Ovary (tissue), 9 donors: Measurements from ENCODE around the gene FBXL20. TPM values are rescaled to one million over a fixed set of nuclear protein-coding genes. Genes with fewer than 3 reads are reported as not detected.

ENCODE experiments used
- DNase-seq, 5 donors: peaks; one replicate each; pipeline ENCODE4 v3.0.0-alpha.2; 2019 to 2020
- H3K27ac ChIP-seq, 2 donors: fragments of 200-600 bp; one replicate each; pipeline versions ENCODE4 v1.5.1 to v1.8.0; 2019 to 2022
- H3K27me3 ChIP-seq: fragments of 200-600 bp; one replicate; pipeline ENCODE4 v1.8.0; 2022
- H3K36me3 ChIP-seq: fragments of 200-600 bp; sonication (generic); one replicate; pipeline ENCODE4 v1.5.1; 2019
- H3K4me1 ChIP-seq: one replicate; pipeline ENCODE4 v1.8.1; 2013; ENCODE audit warnings: mild to moderate bottlenecking, moderate library complexity; ENCODE audit not compliant: insufficient read depth
- H3K4me3 ChIP-seq: fragments of 200-600 bp; sonication (generic); one replicate; pipeline ENCODE4 v1.5.1; 2017
- H3K9me3 ChIP-seq, 2 donors: fragments of 200-600 bp in 1 of 2; sonication (generic) in 1 of 2; one replicate each; pipeline versions ENCODE4 v1.5.1 to v1.8.1; 2013 to 2019; ENCODE audit warnings: mild to moderate bottlenecking in 1 of 2, moderate library complexity in 1 of 2
- CTCF ChIP-seq, 3 donors: fragments of 450-650 bp in 2 of 3; fragments of 200-600 bp in 1 of 3; IDR thresholded peaks; one replicate each; pipeline versions ENCODE4 v1.5.1 to v1.8.0; 2016 to 2022; ENCODE audit warnings: antibody characterized with exemption in 3 of 3, mild to moderate bottlenecking in 1 of 3
- EP300 ChIP-seq: sonication (generic); formaldehyde crosslinking; IDR thresholded peaks from one replicate; pipeline ENCODE4 v1.6.1; 2017; ENCODE audit warnings: antibody characterized with exemption
- POLR2A ChIP-seq: fragments of 450-650 bp; IDR thresholded peaks from one replicate; pipeline ENCODE4 v1.6.1; 2017; ENCODE audit warnings: antibody characterized with exemption, mild to moderate bottlenecking, moderate library complexity
- WGBS, 3 donors: extraction: QIAGEN DNeasy Blood & Tissue Kit in 1 of 3; methylation state at CpG; one replicate each; pipeline versions ENCODE4 v1.1.5 to v1.1.7; 2013 to 2017; 5-methylcytosine and 5-hydroxymethylcytosine counted together
- intact Hi-C, 4 donors: fragments of 100-400 bp; cut with DNase I; formaldehyde crosslinking; loops; one replicate each; pipeline versions ENCODE4 v1.11.0 to v1.15.1; 2022 to 2023
- polyA plus RNA-seq, 2 donors: library from polyadenylated mRNA; stranded (reverse); fragments of 200-250 nt in 1 of 2; fragments of 350-450 nt in 1 of 2; fragmentation: Illumina TruSeq in 1 of 2; extraction: RNeasy Lipid Tissue Mini Kit (QIAGEN cat#74804) in 1 of 2; gene quantifications; one replicate each; pipeline ENCODE4 v1.2.3, GENCODE V29; 2013 to 2014
- total RNA-seq, 7 donors: library from RNA; depleted of rRNA in 2 of 7; stranded (reverse); fragments of >200 nt in 2 of 7; fragmentation: NEBNext Ultra II Directional in 3 of 7; extraction: Animal tissue kit (Norgen Biotek cat#: 25700) in 3 of 7; gene quantifications; one replicate each; pipeline versions ENCODE4 v1.1.0 to v1.2.4, GENCODE V29; 2016 to 2023
- donor health status: DM: no; HTN: no; CAD: no; lungs with moderate emphysema.
- donor health status: DM: no; HTN: no; CAD: no.
- donor health status: Bipolar disorder and iron deficiency.
- donor health status: DM: yes; HTN: yes; CAD: no.
- donor health status: DM: no; HTN: no; CAD: no.
- donor health status: DM: yes; HTN: yes; CAD: no.

FBXL20 gene
- total and polyA plus RNA-seq, 9 donors, result 4.7 to 25.2 (median 16.6) TPM

- WGBS, 3 donors, result 94 to 96% (median 95%) methylated on average over 8 of the region's 8 CpGs
- DNase-seq, result no peak
These were observed 82.8 kb downstream of the FBXL20 start for GRCh38 chr17:39318636-39319035.

GRCh38 chr17:39306509-39307212, 94.8 kb downstream of the FBXL20 start:
- DNase-seq, result no peak
- TF ChIP-seq POLR2A (no peak), EP300 (no peak), CTCF (IDR thresholded peaks at IDR 0.05) (no peak)
- no peak overlapping the region for H3K4me3 ChIP-seq
- WGBS, 3 donors, result 48 to 61% (median 52%) methylated on average over 3 of the region's 3 CpGs
- intact Hi-C loops, result no loop called here
- no peak overlapping the region for H3K27ac ChIP-seq
- H3K27me3 ChIP-seq, result no peaks in the 10 kb centered on the region
- no peaks in the 10 kb centered on the region for H3K4me1 ChIP-seq
- no peaks in the 10 kb centered on the region for H3K36me3 ChIP-seq
- no peaks in the 10 kb centered on the region for H3K9me3 ChIP-seq

More at GRCh38 chr17:39318636-39319035, 82.8 kb downstream of the FBXL20 start:
- no peaks in the 10 kb centered on the region for H3K36me3 ChIP-seq
- no peak overlapping the region for H3K4me3 ChIP-seq
- H3K27me3 ChIP-seq, result no peaks in the 10 kb centered on the region
- TF ChIP-seq EP300, result no peak
- no peak for TF ChIP-seq POLR2A
- TF ChIP-seq CTCF (IDR thresholded peaks at IDR 0.05), result no peak
- H3K27ac ChIP-seq, result no peak overlapping the region
- intact Hi-C loops, result no loop called here
- H3K4me1 ChIP-seq, result no peaks in the 10 kb centered on the region
- H3K9me3 ChIP-seq, result no peaks in the 10 kb centered on the region

- 66 to 73% (median 72%) methylated on average over 7 of the region's 7 CpGs for WGBS, 3 donors
These were observed 95.4 kb downstream of the FBXL20 start for GRCh38 chr17:39305978-39306377.

GRCh38 chr17:39304188-39304587, 97.2 kb downstream of the FBXL20 start:
- TF ChIP-seq EP300, result no peak
- TF ChIP-seq CTCF (IDR thresholded peaks at IDR 0.05), result no peak
- TF ChIP-seq POLR2A, result no peak
- no peak for DNase-seq
- H3K36me3 ChIP-seq, result no peaks in the 10 kb centered on the region
- intact Hi-C loops, result no loop called here
- H3K4me1 ChIP-seq, result no peaks in the 10 kb centered on the region
- no peaks in the 10 kb centered on the region for H3K27me3 ChIP-seq
- WGBS, 3 donors, result 47 to 74% (median 50%) methylated on average over 1 of the region's 1 CpG
- H3K9me3 ChIP-seq, result no peaks in the 10 kb centered on the region
- H3K4me3 ChIP-seq, result no peak overlapping the region
- H3K27ac ChIP-seq, result no peak overlapping the region

More at GRCh38 chr17:39305978-39306377, 95.4 kb downstream of the FBXL20 start:
- DNase-seq, result no peak
- no peaks in the 10 kb centered on the region for H3K9me3 ChIP-seq
- H3K27me3 ChIP-seq, result no peaks in the 10 kb centered on the region
- TF ChIP-seq CTCF (IDR thresholded peaks at IDR 0.05) (no peak), EP300 (no peak), POLR2A (no peak)
- H3K36me3 ChIP-seq, result no peaks in the 10 kb centered on the region
- intact Hi-C loops, result no loop called here
- H3K27ac ChIP-seq, result no peak overlapping the region
- H3K4me3 ChIP-seq, result no peak overlapping the region
- no peaks in the 10 kb centered on the region for H3K4me1 ChIP-seq
